ENCODE results near the gene SMARCA4.
"Not testable (repeated sequence)": the region's sequence is repeated elsewhere in the genome, so short reads cannot be mapped to it uniquely, and the experiment has no call there.

SMARCA4 gene

GRCh38 chr19:10981252-10981895 lies 20.5 kb downstream of the SMARCA4 start:
- peak; percentile 15 for DNase-seq

GRCh38 chr19:10983026-10983425 lies 22.2 kb downstream of the SMARCA4 start:
- DNase-seq: no peak

- no peak for DNase-seq
Observed at GRCh38 chr19:10984166-10984735, 23.4 kb downstream of the SMARCA4 start.

GRCh38 chr19:10985502-10985901 lies 24.7 kb downstream of the SMARCA4 start:
- DNase-seq: no peak

- no peak for DNase-seq
Observed at GRCh38 chr19:10986301-10987127, 25.7 kb downstream of the SMARCA4 start.

GRCh38 chr19:10987571-10988297 lies 26.9 kb downstream of the SMARCA4 start:
- no peak for DNase-seq

- no peak for DNase-seq
Observed at GRCh38 chr19:10988380-10988779, 27.6 kb downstream of the SMARCA4 start.

GRCh38 chr19:10988921-10989320 lies 28.1 kb downstream of the SMARCA4 start:
- DNase-seq: no peak

GRCh38 chr19:10991076-10991475 lies 30.2 kb downstream of the SMARCA4 start:
- DNase-seq: no peak

- DNase-seq: no peak
Observed at GRCh38 chr19:10991521-10992081, 30.8 kb downstream of the SMARCA4 start.

- not testable (repeated sequence) for DNase-seq
Observed at GRCh38 chr19:10992174-10992573, 31.3 kb downstream of the SMARCA4 start.

GRCh38 chr19:10995926-10996600 lies 35.2 kb downstream of the SMARCA4 start:
- DNase-seq: no peak

GRCh38 chr19:10998045-10998533 lies 37.3 kb downstream of the SMARCA4 start:
- no peak for DNase-seq

GRCh38 chr19:10998666-10999065 lies 37.8 kb downstream of the SMARCA4 start:
- no peak for DNase-seq

- DNase-seq: no peak
Observed at GRCh38 chr19:11005521-11005920, 44.7 kb downstream of the SMARCA4 start.

GRCh38 chr19:11007385-11007784 lies 46.6 kb downstream of the SMARCA4 start:
- no peak for DNase-seq

GRCh38 chr19:11007962-11008532 lies 47.2 kb downstream of the SMARCA4 start:
- DNase-seq: no peak

- DNase-seq: no peak
Observed at GRCh38 chr19:11010041-11010440, 49.2 kb downstream of the SMARCA4 start.

GRCh38 chr19:11012507-11012906 lies 51.7 kb downstream of the SMARCA4 start:
- no peak for DNase-seq

GRCh38 chr19:11013771-11014170 lies 52.9 kb downstream of the SMARCA4 start:
- no peak for DNase-seq

- no peak for DNase-seq
Observed at GRCh38 chr19:11014403-11014911, 53.6 kb downstream of the SMARCA4 start.

- DNase-seq: no peak
Observed at GRCh38 chr19:11016631-11017030, 55.8 kb downstream of the SMARCA4 start.
